Central memory CD8-positive, alpha-beta T cell (primary cell): ENCODE results near the gene MINDY3.

Experiments
- ATAC-seq: fragments of 150-1000 bp; cut with Tn5 transposase; replicated peaks from 2 replicates; pipeline ENCODE4 v1.10.0; 2022; ENCODE audit warnings: mild to moderate bottlenecking, moderate FRiP score, moderate number of reproducible peaks; ENCODE audit not compliant: poor library complexity, severe bottlenecking; ENCODE audit errors: extremely low read depth
- DNase-seq, 2 donors: peaks; one replicate each; pipeline ENCODE4 v3.0.0; 2021; ENCODE audit warnings: low spot score in 2 of 2
- H3K27ac Mint-ChIP-seq: one replicate; pipeline ENCODE4 v1.8.0; 2022; ENCODE audit warnings: low read depth, mild to moderate bottlenecking, moderate library complexity, mixed read lengths
- H3K27me3 Mint-ChIP-seq: one replicate; pipeline ENCODE4 v1.8.0; 2022; ENCODE audit warnings: mixed read lengths
- H3K36me3 Mint-ChIP-seq: one replicate; pipeline ENCODE4 v1.8.0; 2022; ENCODE audit warnings: mild to moderate bottlenecking, moderate library complexity, mixed read lengths; ENCODE audit not compliant: insufficient read depth
- H3K4me1 Mint-ChIP-seq: one replicate; pipeline ENCODE4 v1.8.0; 2022; ENCODE audit warnings: mixed read lengths
- H3K4me3 Mint-ChIP-seq: one replicate; pipeline ENCODE4 v1.8.0; 2022; ENCODE audit warnings: mild to moderate bottlenecking, moderate library complexity, mixed read lengths
- H3K9me3 Mint-ChIP-seq: one replicate; pipeline ENCODE4 v1.8.0; 2022; ENCODE audit warnings: mixed read lengths

Gene MINDY3

DNA sequence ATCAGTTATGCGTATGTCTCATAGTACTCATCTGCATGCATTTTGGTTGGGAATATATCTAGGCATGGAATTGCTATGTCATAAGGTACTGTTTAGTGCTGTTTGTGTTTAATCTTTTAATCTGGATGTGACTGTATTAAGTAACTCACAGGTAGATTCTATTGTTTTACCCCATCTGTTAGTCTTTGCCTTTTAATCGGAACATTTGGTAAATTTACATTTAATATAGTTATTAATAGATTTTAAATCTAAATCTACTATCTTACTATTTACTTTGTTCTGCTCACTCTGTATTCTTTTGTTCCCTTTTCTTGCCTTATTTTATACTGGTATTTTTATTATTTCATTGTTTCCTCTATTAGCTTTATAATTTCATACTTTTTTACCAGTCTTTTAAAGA is 130.0 kb downstream of the MINDY3 start:
- H3K4me3 Mint-ChIP-seq: no peak overlapping the region
- no peaks in the 10 kb centered on the region for H3K36me3 Mint-ChIP-seq
- H3K27ac Mint-ChIP-seq: no peak overlapping the region
- DNase-seq (no peak), ATAC-seq (no peak)
- peaks cover 4% of the 10 kb centered on the region for H3K27me3 Mint-ChIP-seq
- no peaks in the 10 kb centered on the region for H3K4me1 Mint-ChIP-seq
- no peaks in the 10 kb centered on the region for H3K9me3 Mint-ChIP-seq

- H3K4me1 Mint-ChIP-seq: no peaks in the 10 kb centered on the region
- no peaks in the 10 kb centered on the region for H3K36me3 Mint-ChIP-seq
- no peaks in the 10 kb centered on the region for H3K27me3 Mint-ChIP-seq
- DNase-seq: no peak
- no peaks in the 10 kb centered on the region for H3K9me3 Mint-ChIP-seq
- H3K4me3 Mint-ChIP-seq: no peak overlapping the region
- ATAC-seq: no peak
- H3K27ac Mint-ChIP-seq: no peak overlapping the region
These were observed 130.4 kb downstream of the MINDY3 start for GRCh38 chr10:15729890-15730289.
